GM19467 (cell line): ENCODE data around the gene THAP7.

Experiments used
- ATAC-seq: cut with Tn5 transposase; IDR thresholded peaks from one replicate; pipeline ENCODE4 v1.9.1; 2021; ENCODE audit warnings: mild to moderate bottlenecking, moderate library complexity; ENCODE audit not compliant: unreplicated experiment

The THAP7 gene

DNA sequence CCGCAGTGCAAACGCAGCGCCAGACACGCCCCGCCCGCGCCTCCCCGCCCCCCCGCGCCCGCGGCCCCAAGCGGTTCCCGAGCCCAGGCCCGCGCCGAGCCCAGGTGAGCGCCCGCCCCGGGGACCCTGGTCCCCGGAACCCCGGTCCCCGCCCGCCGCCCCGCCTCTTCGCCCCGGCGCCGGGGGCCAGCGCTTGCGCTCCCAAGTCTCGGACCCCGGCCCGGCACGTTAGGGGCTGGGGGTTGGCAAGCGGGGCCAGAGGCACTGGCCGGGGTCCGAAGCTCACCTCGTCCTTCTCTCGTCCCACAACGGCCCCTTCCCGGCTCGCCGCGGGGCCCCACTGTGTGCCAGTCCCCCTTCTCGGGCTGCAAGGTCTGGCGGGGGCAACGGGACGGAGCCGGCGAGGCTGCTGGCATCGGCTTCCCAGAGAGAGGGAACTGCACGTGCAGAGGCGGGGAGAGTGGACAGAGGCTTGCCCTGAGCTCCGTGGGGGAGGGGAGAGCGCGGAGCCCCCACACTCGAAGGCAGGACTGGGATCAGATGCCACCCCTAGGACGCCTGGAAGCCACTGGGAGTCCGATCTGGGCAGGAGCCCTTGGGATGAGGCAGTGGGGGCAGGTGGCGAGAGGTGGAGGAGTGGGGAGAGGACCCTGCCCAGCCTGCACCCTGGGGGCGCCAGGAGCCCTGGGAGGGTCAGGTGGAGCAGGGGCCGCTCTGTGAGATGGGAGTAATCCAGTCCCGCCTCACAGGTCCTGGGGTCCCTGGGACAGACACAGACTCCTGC is 36.6 kb downstream of the THAP7 start:
- ATAC-seq, result no peak

GRCh38 chr22:20964799-20965103 is 37.2 kb downstream of the THAP7 start:
- ATAC-seq, result no peak

GRCh38 chr22:20964090-20964798 is 37.7 kb downstream of the THAP7 start:
- no peak for ATAC-seq

- ATAC-seq, result no peak
Observed at GRCh38 chr22:20963201-20964052, 38.5 kb downstream of the THAP7 start.

- no peak for ATAC-seq
Observed at GRCh38 chr22:20962491-20962945, 39.4 kb downstream of the THAP7 start.

DNA sequence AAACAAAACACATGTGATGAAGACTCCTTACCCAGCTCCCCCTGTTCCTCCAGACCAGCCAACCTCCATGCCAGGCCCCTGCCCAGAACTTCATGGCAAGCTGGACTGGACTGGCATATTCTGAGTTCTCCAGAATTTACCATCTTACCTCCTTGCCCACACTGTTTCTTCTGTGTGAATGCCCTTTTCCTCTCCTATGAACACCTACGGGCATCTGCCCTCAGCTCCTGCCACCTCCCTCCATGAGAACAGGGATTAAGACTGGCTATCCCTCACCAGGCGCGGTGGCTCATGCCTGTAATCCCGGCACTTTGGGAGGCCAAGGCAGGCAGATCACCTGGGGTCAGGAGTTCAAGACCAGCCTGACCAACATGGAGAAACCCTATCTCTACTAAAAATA is 41.3 kb downstream of the THAP7 start:
- ATAC-seq, result no peak

- ATAC-seq, result no peak
Observed at GRCh38 chr22:20959578-20960461, 42.1 kb downstream of the THAP7 start.

GRCh38 chr22:20957683-20958431 is 44.1 kb downstream of the THAP7 start:
- no peak for ATAC-seq

DNA sequence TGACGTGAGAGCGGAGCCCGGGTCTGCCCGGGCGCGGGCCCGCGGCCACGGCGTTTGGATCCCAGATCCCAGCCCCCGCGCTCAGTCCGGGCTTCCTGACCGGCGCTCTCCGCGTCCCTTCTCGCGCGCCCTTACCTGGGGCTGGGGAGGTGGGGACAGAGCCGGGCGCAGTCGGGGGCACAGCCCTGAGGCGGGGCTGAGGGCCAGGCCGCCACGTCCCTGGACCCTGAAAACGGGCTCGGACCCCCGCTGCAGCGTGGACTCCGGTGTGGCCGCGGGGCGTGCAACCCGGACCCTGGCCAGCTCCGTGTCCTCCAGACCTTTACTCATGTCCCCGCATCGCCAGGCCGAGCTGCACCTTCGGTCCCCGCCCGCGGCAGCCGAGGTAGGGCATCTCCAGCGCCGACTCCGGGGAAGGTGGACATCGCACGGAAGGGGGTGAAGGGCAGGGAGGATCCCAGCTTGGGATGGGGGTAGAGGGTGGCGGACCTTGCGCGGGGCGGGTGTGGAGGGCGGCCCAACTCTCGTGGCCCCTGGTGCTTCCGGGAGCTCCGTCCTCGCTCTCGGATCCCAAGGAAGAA is 44.7 kb downstream of the THAP7 start:
- ATAC-seq, result no peak

DNA sequence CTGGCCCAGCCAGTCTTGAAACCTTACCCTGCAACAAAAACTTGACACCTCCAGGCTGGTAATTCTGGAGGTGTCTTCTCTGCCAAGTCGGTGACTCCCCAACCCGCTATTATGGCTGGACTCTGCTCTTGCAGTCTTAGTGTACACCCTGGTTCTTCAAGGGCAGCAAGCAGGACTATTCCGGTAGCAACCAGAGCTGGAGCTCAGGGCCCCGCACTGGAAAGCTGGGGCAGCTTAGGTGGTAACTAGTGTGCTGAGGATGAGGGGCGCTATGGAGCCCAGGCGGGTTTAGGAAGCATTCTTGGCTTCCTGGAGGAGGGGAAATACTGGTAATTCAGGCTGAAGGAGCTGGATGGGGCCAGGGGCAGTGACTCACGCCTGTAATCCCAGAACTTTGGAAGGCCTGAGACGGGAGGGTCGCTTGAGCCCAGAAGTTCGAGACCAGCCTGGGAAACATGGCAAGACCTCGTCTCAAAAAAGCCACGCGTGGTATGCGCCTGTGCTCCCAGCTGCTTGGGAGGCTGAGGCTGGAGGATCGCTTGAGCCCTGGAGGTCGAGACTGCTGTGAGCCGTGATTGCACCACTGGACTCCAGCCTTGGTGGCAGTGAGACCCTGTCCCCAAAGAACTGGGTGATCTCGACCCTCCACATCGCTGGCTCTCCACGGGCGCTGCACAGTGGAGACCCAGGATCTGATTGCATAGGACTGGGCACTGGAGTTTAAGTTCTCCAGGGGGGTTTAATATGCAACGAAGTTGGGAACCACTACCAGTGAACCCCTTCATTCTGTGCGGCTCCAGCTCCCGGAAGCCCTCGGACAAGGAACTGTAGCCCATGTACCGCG is 45.4 kb downstream of the THAP7 start:
- ATAC-seq, result no peak

DNA sequence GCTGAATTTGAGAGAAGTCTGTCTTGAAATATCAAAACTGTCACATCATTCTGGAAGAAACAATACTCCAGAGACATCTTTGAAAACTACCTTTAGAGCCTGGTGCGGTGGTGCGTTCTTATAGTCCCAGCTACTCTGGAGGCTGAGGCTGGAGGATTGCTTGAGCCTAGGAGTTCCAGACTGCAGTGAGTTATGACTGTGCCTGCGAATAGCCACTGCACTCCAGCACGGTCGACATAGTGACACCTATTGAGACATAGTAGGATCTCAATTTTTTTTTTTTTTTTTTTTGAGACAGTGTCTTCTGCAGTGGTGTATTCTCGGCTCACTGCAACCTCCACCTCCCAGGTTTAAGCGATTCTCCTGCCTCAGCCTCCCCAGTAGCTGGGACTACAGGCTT is 46.4 kb downstream of the THAP7 start:
- ATAC-seq, result no peak

DNA sequence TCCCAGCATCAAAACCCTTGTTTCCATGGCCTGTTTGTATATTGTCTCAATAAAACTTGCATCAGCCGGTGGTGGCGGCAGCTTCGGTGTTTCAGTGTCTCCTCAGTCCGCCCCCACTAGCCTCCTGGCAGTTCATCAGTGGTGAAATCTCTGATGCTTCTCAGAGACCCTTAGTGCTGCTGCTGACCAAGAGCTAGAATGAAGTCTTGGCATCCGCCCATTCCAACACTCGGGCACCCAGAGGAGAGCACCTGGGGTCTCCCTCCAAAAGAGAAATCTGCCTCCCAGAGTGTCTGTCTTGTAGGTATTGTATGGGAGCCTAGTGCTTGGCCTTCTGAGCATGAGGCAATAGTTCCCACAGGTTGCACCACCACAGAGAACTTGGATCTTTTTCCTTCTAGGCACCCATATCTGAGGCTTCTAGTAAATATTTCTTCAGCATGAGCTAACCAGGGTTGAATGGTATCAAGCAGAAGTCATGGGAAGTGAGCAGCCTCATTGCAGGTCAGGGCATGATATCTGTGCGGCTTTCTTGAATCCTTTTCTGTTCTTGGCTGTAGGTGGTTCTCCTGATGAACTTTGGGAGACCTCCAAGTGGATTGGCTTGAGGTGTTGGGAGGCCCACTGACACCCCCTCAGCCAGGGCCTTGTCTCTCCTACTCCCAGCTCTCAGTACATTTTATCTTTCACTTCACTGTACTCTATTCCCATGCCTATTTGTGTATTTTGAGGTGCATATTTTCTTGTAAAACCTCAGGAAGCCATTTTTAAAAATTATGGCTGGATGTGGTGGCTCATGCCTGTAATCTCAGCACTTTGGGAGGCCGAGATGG is 48.0 kb downstream of the THAP7 start:
- ATAC-seq, result no peak

- no peak for ATAC-seq
Observed at GRCh38 chr22:20953342-20953608, 48.6 kb downstream of the THAP7 start.

DNA sequence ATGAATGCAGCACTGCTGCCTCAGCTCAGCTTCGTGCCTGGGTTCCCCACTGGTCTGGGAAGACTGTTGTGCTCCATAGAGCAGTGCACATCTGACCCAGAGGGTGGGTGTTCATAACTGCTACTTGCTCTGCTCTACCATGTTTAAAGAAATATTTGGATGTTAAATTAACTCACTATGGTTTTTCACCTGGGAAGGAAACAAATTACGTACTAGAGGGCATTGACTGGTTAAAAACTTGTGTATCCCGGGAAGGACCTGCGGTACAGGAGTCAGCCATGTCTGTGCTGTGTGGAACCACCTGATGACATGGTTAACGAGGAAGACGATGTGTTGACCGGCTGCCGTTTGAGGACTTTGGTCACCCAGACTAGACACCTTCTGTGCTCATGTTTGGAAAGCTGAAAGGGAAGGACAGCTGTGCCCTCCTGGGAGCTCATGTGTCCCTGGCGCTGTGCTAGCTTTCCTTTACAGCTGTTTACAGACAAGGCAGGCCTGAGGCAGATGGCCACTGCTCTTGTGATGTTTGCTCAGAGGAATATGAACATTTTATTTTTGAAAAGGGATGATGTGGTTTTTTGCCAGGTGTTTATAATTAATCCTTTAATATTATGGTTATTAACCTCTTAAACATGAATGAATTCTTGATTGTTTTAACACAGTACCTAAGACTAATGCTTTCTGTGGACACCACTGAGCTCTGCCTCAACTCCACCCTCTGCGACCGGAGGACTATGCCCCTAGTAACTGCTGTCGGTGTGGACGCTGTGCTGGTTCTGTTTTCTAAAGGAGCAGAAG is 49.2 kb downstream of the THAP7 start:
- ATAC-seq, result no peak

- ATAC-seq, result no peak
Observed at GRCh38 chr22:20951932-20952380, 50.0 kb downstream of the THAP7 start.

- no peak for ATAC-seq
Observed at GRCh38 chr22:20951151-20951931, 50.6 kb downstream of the THAP7 start.
